ENCODE data around the gene S1PR3.

Gene S1PR3

GRCh38 chr9:89036891-89037290 is 45.6 kb downstream of the S1PR3 start:
- Histone ChIP-seq H3K36me3 (peaks cover 48% of the 10 kb centered on the region), H3K27me3 (no peaks in the 10 kb centered on the region), H3K4me3 (ENCODE audit: low read depth, low read length) (no peak overlapping the region), H3K9me3 (no peaks in the 10 kb centered on the region), H3K4me1 (no peaks in the 10 kb centered on the region)
- no peak for DNase-seq
- TF ChIP-seq CTCF (IDR thresholded peaks at IDR 0.05; ENCODE audit: low read depth, low read length), result no peak

DNA sequence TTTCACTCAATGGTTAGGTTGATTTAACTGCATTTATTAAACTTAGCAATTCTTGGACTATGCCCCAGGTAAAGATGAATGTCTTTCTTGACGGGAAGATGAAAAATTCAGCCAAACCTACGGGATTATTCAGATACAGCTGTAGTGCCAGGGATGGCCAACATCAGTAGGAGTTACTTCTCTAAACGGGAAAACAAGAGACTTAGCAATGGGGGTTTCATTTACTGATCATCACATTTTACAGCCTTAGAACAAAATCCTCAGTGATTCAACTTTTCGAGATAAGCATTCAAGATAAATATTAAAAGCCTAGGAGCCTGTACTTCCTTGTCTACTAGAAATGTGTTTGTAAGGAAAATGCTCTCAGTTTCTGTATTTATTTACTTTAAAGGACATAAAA is 46.1 kb downstream of the S1PR3 start:
- H3K27me3 ChIP-seq, result no peaks in the 10 kb centered on the region
- peaks cover 44% of the 10 kb centered on the region for H3K36me3 ChIP-seq
- H3K9me3 ChIP-seq, result no peaks in the 10 kb centered on the region
- no peak for TF ChIP-seq CTCF (IDR thresholded peaks at IDR 0.05; ENCODE audit: low read depth, low read length)
- no peaks in the 10 kb centered on the region for H3K4me1 ChIP-seq
- H3K4me3 ChIP-seq (ENCODE audit: low read depth, low read length), result no peak overlapping the region
- no peak for DNase-seq

DNA sequence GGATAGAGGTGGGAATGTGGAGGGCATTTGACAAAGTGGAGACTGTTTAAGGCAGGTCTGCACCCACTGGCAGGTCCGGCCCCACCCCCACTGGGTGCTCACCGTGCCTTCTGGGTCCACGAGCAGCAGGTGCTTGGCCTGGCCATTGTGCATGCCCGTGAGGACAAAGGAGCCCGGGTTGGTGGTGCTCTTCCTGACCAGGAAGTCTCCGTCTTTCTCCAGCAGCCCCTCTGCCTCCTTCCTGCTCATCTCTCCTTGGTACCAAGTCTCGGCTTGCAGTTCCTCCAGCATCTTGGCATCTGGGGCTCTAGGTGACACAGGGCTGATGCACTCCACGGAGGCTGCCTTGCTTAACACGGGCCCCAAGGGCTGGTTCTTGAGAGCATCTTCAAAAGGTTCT is 46.6 kb downstream of the S1PR3 start:
- peaks cover 38% of the 10 kb centered on the region for H3K36me3 ChIP-seq
- TF ChIP-seq CTCF (IDR thresholded peaks at IDR 0.05; ENCODE audit: low read depth, low read length), result no peak
- H3K9me3 ChIP-seq, result no peaks in the 10 kb centered on the region
- H3K27me3 ChIP-seq, result no peaks in the 10 kb centered on the region
- DNase-seq, result no peak
- no peak overlapping the region for H3K4me3 ChIP-seq (ENCODE audit: low read depth, low read length)
- no peaks in the 10 kb centered on the region for H3K4me1 ChIP-seq

DNA sequence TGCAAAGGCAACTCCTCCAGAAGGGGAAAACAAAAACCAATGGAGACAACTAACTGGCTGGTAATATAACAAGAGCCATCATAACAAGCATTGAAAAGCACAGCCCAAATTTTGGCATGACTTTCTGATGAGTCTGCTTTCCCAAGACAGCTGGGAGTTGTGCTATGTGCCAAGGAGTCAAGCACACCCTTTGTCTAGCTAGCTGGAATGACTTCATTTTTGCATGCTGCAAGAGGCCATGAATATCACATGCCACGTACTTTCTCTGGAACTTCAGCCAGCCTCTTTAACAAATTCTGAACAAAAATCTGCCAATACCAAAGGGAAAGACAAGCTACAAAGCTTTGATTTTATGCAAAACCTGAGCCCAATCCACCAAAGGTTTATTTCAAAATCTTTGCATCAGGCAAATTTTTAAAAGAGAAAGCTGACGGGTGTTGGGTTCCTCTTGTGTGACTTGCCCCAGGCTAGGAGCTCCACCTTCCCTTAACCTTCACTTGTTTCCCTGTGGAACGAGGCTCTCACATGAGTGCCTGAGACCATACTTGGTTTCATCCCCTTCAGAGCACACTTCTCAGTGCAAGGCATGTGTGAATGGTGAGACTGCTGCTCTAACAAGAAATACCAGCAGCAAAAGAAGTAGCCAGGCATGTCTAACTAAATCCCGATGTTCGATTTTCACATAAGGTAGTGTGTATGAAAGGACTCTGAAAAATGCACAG is 47.3 kb downstream of the S1PR3 start:
- H3K4me3 ChIP-seq (ENCODE audit: low read depth, low read length), result no peak overlapping the region
- peaks cover 36% of the 10 kb centered on the region for H3K36me3 ChIP-seq
- TF ChIP-seq CTCF (IDR thresholded peaks at IDR 0.05; ENCODE audit: low read depth, low read length), result no peak
- no peaks in the 10 kb centered on the region for H3K9me3 ChIP-seq
- no peaks in the 10 kb centered on the region for H3K4me1 ChIP-seq
- H3K27me3 ChIP-seq, result no peaks in the 10 kb centered on the region
- no peak for DNase-seq

DNA sequence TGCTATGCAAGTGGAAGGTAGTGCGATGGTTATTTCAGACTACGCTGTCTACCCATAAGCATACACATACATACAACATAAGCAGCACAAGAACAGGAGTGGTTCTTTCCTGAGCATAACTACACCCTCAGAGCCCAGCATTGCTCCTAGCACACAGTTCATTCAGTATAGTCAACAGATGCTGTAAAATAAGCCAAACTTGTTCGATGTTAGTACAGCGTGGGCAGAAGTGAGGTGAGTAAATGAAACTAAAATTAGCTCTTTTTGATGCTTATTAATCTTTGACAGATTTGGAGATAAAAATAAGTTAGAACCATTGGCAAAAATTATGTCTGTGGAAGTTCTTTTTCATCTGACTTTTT is 47.8 kb downstream of the S1PR3 start:
- Histone ChIP-seq H3K27me3 (no peaks in the 10 kb centered on the region), H3K4me1 (no peaks in the 10 kb centered on the region), H3K36me3 (peaks cover 31% of the 10 kb centered on the region), H3K4me3 (ENCODE audit: low read depth, low read length) (no peak overlapping the region), H3K9me3 (no peaks in the 10 kb centered on the region)
- no peak for TF ChIP-seq CTCF (IDR thresholded peaks at IDR 0.05; ENCODE audit: low read depth, low read length)
- no peak for DNase-seq

DNA sequence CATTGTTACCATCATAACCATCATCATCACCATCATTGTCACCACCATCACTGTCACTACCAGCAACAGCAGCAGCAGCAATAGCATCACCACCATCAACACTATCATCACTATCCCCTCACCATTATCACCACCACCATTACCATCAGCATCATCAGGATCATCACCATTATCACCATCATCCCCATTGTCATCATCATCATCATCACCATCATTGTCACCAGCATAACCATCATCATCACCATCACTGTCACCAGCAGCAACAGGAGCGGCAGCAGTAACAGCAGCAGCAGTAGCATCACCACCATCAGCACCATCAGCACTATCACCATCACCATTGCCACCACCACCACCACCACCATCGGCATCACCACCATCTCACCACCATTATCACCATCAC is 48.4 kb downstream of the S1PR3 start:
- no peak for DNase-seq
- no peaks in the 10 kb centered on the region for H3K27me3 ChIP-seq
- peaks cover 31% of the 10 kb centered on the region for H3K36me3 ChIP-seq
- no peaks in the 10 kb centered on the region for H3K9me3 ChIP-seq
- TF ChIP-seq CTCF (IDR thresholded peaks at IDR 0.05; ENCODE audit: low read depth, low read length), result no peak
- no peaks in the 10 kb centered on the region for H3K4me1 ChIP-seq
- H3K4me3 ChIP-seq (ENCODE audit: low read depth, low read length), result no peak overlapping the region

All from BE2C (cell line).